Endothelial cell of hepatic sinusoid (primary cell): ENCODE results near the gene SUPT6H.

ENCODE experiments used
- in situ Hi-C: cut with HindIII; loops from 2 replicates; pipeline ENCODE4 v1.10.0; 2017; ENCODE audit warnings: low sequenced_read_pairs

Gene SUPT6H

GRCh38 chr17:28661635-28662526, at the start of gene SUPT6H, which contains the start of gene SDF2:
TSS of gene SUPT6H (plus strand) at chr17:28662205. CDS start at chr17:28673402, 11,197 bp downstream.
TSS of gene SDF2 (minus strand) at chr17:28661906. CDS start at chr17:28661876, 30 bp downstream.
- in situ Hi-C loops: loop anchor here (10.0 kb wide), 1 partner anchor 63 kb away; the partner anchor contains the start of genes NEK8 and TLCD1

DNA sequence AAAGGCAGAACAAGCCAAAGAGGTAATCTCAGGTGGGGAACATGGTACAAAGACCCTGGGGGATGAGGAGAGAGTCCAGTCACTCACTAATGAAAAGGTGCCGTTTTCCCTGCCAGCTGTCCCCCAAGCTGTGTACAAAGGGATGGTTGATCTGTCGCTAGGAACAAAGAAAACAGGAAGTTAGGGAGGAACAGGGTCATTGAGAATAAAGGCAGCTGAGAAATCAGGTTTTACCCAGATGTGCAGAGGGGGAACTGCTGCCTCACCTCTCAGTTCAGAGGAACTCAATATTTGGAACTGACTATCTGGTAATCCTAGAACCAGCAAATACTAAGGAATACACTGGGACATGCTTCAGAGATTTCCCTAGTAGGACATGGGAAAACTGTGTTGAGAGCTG, 49.5 kb upstream of the SUPT6H start:
- in situ Hi-C loops: no loop called here

DNA sequence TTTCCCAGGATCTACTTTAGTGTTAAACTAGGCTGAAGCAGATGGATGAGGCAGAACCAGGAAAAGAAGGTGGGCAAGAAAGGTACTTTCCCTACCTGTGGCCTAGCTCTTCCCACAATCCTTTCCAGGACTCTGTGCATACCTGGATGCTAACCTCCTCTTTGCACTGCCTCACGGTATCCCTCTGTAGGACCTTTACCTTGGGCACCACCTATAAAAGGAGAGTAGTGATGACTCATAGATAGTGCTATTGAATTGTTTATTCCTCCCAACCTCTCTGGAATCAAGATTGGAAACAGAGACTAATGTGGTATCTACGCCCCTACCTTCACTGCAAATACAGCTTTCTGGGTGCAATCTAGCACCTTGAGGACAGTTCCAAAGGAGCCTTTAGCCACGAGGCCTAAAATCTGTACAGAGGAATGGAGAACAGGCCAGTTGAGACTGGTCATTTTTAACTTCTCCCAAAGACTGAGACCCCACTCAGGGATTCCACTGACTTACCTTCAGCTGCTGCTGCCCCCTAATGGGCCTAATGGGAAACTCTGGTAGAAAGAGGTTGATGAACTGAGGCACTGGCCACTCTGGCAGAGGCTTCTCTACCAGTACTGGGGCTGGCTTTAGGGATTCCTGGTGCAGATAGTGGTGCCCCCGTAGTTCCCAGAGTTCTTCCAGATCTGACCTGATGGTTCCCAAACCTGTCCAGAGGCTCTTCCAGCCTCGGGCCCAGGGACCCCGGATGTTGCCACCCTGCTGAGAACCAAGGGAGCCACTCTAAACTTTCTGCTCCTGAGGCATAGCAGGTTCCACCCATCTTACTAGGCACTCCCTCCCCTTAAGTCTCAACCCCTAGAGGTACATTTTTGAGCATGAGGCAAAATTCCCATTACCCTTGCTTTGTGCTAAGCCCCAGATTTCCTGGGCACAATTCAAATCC, 48.8 kb upstream of the SUPT6H start:
- in situ Hi-C loops: no loop called here

DNA sequence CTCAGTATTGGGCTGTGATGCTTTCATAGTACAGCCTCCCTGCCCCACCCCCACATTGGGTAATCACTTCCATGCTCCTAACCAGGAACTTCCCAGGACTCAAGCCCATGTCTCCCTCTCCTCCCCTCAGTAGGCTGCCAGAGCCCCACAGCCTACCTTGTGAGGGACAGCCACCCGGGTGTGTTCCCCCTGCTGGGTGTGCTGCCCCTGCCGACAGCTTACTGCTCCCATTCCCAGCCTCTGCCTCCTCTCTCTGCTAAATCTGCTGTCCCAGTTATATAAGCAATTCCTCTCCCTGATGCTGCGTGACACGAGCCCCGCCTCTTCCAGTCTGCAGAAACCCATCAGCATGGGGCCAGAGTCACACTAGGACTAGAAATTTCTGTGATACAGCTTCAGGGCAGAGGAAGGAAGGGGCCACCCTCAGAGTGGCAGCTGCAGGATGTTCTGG, 48.0 kb upstream of the SUPT6H start, which contains the start of gene RSKR:
Gene RSKR (minus strand): TSS at position 255 of the 451 bp plus-strand sequence. CDS start 24 bp downstream, at position 231.
- in situ Hi-C loops: no loop called here

- in situ Hi-C loops: no loop called here
Observed at GRCh38 chr17:28615260-28615940, 46.6 kb upstream of the SUPT6H start.

GRCh38 chr17:28616281-28616680, 45.7 kb upstream of the SUPT6H start:
- in situ Hi-C loops: no loop called here

GRCh38 chr17:28618464-28618863, 43.5 kb upstream of the SUPT6H start:
- in situ Hi-C loops: no loop called here

- in situ Hi-C loops: no loop called here
Observed at GRCh38 chr17:28620010-28620409, 42.0 kb upstream of the SUPT6H start.

- in situ Hi-C loops: no loop called here
Observed at GRCh38 chr17:28622186-28622585, 39.8 kb upstream of the SUPT6H start.

GRCh38 chr17:28623696-28624095, 38.3 kb upstream of the SUPT6H start:
- in situ Hi-C loops: no loop called here

- in situ Hi-C loops: no loop called here
Observed at GRCh38 chr17:28624148-28624547, 37.9 kb upstream of the SUPT6H start.

DNA sequence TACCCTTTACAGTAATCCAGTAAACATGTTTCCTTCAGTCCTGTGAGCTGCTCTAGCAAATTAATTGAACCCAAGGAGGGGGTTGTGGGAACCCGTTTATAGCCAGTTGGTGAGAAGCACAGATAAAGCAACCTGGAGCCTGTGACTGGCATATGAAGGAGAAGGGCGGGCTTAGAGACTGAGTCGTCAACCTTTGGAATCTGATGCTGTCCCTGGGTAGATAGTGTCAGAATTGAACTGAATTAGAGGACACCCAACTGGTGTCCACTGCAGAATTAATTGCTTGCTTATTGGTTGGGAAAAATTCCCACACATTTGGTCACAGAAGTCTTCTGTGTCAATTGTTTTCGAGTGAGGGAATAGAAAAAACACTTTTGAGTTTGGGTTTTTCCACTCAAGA, 35.2 kb upstream of the SUPT6H start:
- in situ Hi-C loops: loop anchor here (5.0 kb wide), 1 partner anchor 45 kb away; no protein-coding TSS in a partner anchor

DNA sequence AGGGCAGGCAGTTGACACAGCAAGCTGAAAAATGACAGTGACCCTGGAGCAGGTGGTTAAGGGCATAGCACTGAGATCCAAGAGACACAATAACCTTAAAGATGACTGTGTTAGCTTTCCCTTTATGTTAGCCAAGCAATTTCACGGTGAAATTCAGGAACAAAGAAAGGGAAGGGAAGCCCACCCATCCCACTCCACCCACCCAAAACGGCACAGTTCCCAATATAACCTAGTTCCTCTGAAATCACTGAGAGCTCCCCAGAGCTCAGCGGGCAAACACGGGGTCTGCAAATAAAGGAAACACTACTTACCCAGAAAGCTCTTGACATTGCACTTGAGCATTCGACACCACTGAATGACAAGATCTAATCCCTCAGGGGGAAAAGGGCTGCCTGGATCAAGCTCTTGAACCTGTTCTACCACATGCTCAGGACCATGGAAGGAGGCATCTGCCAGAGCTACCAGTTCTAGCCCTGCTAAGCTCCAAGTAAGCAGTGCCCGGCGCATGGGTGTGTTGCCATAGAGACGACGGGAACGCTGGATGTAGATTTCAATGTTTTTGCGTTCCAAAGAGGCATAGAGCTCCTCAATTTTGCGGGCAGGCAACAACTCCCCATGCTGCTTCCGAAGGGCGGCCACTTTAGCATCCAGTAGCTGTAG, 27.7 kb upstream of the SUPT6H start:
- in situ Hi-C loops: no loop called here

DNA sequence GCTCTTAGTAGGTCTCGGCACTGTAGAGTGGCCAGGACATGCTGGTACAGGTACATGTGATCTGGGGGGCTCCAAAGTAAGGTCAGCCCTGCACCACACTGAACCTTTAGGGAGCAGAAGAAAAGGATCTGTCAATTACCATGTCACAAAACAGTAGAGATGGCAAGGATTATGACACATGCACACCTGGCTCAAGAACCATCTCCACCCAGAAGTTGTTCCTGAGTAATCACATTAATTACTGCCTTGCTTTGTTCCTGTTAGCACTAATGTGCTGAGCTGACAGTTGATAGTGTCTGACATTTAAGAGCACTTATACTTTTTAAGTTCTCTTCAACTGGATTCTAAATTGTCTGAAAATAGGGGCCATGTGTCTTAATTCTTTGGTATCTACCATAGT, 26.5 kb upstream of the SUPT6H start:
- in situ Hi-C loops: no loop called here

DNA sequence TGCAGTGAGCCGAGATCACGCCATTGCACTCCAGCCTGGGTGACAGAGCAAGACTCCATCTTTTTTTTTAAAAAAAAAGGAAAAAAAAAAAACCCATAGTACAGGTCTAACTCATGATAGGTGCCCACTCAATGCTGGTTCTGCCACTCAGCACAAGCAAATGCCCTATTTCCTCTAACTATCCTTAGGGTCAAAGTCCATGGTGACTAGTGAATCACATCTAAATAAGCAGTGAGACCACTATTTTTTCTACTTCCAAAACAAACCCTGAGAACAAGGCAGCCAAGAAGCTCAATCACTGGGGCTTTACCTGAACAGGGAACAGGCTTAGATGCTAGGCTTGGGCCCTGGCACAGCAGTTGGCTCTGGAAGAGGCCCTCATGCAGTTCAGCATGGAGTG, 20.4 kb upstream of the SUPT6H start:
- in situ Hi-C loops: no loop called here

GRCh38 chr17:28643983-28644786, 17.8 kb upstream of the SUPT6H start:
- in situ Hi-C loops: no loop called here

DNA sequence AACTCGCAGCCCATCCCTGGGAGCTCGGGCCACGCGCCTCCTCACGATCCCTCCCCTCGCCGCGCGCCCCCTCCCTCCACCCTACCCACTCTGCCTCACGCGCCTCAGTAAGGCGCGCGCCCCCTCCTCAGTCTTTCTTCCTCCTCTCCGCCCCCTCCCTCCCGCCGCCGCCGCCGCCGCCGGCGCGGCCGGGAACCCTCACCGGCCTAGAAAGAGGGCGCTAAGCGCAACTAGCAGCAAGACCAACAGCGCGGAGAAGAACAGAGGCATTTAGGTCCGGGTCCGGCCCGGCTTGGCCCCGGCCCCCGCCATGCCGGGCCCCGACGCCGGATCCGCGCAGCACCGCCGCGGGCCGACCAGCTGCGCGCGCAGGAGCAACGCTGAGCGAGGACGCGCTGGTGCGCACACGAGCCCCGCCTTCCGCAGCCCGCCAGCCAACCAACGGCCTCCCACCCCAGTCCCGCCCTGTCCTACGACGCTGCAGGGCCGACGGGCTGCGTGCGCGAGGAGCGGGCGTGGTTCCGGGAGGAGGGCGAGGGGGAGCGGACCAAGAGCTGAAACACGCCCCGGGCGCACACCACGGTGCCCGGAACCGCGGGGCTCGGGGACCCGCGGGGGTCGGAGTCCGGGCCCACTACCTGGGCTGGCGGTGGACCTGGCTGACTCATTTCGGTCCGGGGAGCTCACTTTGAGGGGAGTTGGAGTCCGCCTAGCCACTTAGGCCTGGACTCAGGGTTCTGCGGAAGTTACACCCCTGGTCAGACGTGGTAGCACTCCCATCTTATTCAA, 17.0 kb upstream of the SUPT6H start, which contains the start of gene BLTP2:
Gene BLTP2 (minus strand): TSS at position 372 of the 789 bp plus-strand sequence. CDS start 102 bp downstream, at position 270.
- in situ Hi-C loops: no loop called here

- in situ Hi-C loops: no loop called here
Observed at GRCh38 chr17:28645576-28645939, 16.4 kb upstream of the SUPT6H start.
